D721Med (cell line): ENCODE measurements around the gene CREB3L2.
"Not testable (repeated sequence)": the region's sequence is repeated elsewhere in the genome, so short reads cannot be mapped to it uniquely, and the experiment has no call there.

ENCODE experiments used
- DNase-seq: peaks from one replicate; pipeline ENCODE4 v3.0.0; 2011; ENCODE audit warnings: low spot score; ENCODE audit not compliant: insufficient read length
- FAIRE-seq: peaks from 2 replicates; lab custom pipeline; 2011; peaks lifted over from hg19 to GRCh38; lab: Jason Lieb, UNC
- CTCF ChIP-seq: IDR thresholded peaks from 2 replicates; pipeline ENCODE4 v1.5.1; 2012; ENCODE audit warnings: mild to moderate bottlenecking, control low read depth; ENCODE audit not compliant: insufficient read depth; ENCODE audit errors: missing control alignments

CREB3L2 gene

GRCh38 chr7:137934176-137934826 is 67.6 kb downstream of the CREB3L2 start:
- no peak for FAIRE-seq
- DNase-seq = no peak
- no peak for TF ChIP-seq CTCF

GRCh38 chr7:137933270-137934017 is 68.4 kb downstream of the CREB3L2 start:
- no peak for TF ChIP-seq CTCF
- no peak for DNase-seq
- no peak for FAIRE-seq

- DNase-seq (no peak), FAIRE-seq (no peak)
- TF ChIP-seq CTCF = no peak
These were observed 69.0 kb downstream of the CREB3L2 start for GRCh38 chr7:137932881-137933269.

- DNase-seq (no peak), FAIRE-seq (no peak)
- TF ChIP-seq CTCF = no peak
These were observed 70.1 kb downstream of the CREB3L2 start for GRCh38 chr7:137931823-137932222.

- FAIRE-seq = no peak
- no peak for TF ChIP-seq CTCF
- no peak for DNase-seq
These were observed 71.3 kb downstream of the CREB3L2 start for GRCh38 chr7:137930581-137930980.

- no peak for TF ChIP-seq CTCF
- DNase-seq (no peak), FAIRE-seq (no peak)
These were observed 73.3 kb downstream of the CREB3L2 start for GRCh38 chr7:137928626-137929025.

- no peak for FAIRE-seq
- TF ChIP-seq CTCF = no peak
- no peak for DNase-seq
These were observed 74.5 kb downstream of the CREB3L2 start for GRCh38 chr7:137927386-137927785.

- DNase-seq, FAIRE-seq: not testable (repeated sequence)
These were observed 75.7 kb downstream of the CREB3L2 start for GRCh38 chr7:137926206-137926605.
